Midbrain (tissue), 1 donor: ENCODE measurements around the gene FBXO8.
A peak's percentile ranks its signal among the peaks of the same experiment; 100 is the strongest.
"Not testable (repeated sequence)": the region's sequence is repeated elsewhere in the genome, so short reads cannot be mapped to it uniquely, and the experiment has no call there.

Experiments
- DNase-seq: peaks from one replicate; lab custom pipeline; 2025; lab: John Stamatoyannopoulos, UW

The FBXO8 gene

DNA sequence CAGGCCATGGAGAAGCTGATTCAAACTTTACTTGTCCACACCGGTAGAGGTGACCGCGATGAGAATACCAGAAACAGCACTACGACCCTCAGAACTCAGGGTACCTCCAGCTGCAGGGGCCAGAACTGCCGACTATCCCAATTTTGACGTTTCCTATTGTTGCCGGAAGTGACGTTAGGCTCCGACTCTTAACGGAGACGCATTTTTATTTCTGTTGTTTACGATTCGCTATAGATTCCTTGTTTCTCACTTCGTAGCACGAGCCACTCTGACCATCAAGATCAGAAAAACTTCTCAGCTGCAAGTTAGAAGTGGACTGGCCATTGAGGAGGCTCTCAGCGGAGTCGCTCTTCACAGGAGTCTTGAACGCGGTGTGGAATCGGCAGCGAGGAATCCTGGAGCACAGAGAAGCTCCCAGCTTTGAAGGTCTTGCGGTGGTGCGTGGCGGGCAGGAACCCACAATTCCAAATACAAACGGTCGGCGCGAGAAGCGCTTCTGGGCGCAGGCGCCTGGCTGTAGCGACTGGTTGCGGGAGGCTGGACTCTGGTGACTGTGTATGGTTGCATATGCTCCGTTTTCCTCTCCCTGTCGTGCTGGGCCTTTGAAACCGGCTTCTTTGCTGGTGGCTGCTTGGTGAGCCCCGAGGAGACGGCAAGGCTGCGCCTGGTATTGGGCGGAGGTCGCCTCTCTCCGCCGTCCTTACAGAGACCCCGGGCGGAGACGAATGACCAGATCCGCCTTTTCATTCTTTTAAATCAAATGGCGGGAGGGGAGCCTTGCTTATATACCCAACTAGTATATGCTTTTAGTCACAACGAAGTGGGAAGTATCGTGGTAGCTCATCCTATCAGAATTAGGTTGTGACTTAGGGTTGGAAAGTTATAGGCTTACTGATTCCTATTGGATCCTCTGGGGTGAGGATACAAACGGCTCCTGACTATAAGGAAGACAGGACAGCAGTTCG lies at the start of gene FBXO8, which contains the start of gene CEP44:
Gene FBXO8 (minus strand): TSS at position 161 of the 965 bp plus-strand sequence. CDS start 20,575 bp downstream, outside the sequence.
Gene CEP44 (plus strand): TSS at position 405 of the 965 bp plus-strand sequence. CDS start 15,211 bp downstream, outside the sequence.
- DNase-seq, result peak; percentile 89

GRCh38 chr4:174332741-174333493 lies 49.5 kb upstream of the FBXO8 start:
- no peak for DNase-seq

- DNase-seq, result no peak
Measured at GRCh38 chr4:174324725-174325124, 41.3 kb upstream of the FBXO8 start.

DNA sequence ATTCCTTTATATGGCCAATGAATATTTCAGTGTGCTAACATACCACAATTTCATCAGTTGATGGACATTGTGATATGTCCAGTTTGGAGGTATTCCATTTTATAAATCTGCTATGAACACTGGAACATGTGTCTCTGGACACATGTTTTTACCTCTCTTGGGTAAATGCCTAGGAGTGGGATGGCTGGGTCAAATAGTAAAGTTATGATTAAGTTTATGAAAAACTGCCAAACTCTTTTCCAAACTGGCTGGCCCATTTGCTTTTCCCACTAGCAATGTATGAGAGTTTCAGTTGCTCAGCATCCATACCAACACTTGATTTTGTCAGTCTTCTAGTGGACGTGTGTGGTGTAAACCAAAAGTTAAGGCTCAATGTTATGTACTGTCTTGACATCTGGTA lies 40.8 kb upstream of the FBXO8 start:
- no peak for DNase-seq

DNA sequence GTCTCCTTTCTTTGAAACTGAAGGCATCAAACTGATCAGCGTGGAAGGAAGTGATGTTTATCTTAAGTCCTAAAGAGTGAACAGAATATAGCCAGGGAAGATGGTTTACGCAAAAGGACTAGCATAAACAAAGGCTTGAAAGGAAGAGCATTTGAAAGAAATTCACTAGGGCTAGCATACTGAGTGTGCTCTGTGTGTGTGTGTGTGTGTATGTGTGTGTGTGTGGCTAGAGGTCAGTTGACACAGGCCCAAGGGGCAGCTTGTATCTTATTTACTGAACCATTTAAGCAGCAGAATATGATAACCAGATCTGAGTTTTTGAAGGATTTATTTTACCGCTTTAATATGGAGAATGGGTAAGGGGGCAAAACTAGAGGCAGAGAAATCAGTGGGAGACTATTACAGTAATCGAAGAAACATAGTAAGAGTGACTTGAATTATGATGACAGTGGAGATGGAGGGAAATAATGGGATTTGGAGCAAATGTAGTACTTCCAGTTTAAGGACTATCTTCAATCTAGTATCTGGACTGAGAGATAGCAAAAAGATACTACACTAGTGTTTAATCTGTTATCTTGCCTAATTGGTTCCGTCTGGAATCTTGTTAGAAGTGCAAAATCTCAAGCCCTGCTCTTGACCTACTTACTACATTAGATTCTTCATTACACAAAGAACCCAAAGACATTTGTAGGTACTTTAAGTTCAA lies 37.2 kb upstream of the FBXO8 start:
- DNase-seq, result no peak

- DNase-seq, result peak; percentile 15
Measured at GRCh38 chr4:174318829-174319764, 35.6 kb upstream of the FBXO8 start.

DNA sequence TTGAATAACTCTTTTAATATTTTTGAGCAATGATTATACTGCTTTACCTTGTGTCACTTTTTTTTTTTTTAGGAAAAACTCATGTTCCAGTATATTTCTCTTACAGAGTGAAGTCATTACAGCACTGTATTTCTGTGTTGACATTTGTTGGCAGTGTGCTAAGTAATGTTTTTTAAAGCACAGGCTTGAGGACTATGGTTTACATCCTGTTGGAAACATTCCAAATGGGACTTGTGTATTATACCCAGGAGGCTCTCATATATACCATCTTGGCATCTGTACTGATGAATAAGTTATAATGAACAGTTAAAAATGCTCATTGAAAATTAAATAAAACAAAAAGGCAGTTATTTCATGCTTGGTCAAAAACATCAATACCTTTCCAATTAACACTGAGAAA lies 34.1 kb upstream of the FBXO8 start:
- no peak for DNase-seq

GRCh38 chr4:174316954-174317353 lies 33.5 kb upstream of the FBXO8 start:
- no peak for DNase-seq

- DNase-seq, result no peak
Measured at GRCh38 chr4:174316546-174316945, 33.1 kb upstream of the FBXO8 start.

GRCh38 chr4:174314770-174315169 lies 31.3 kb upstream of the FBXO8 start:
- DNase-seq, result no peak

- DNase-seq, result no peak
Measured at GRCh38 chr4:174314274-174314673, 30.8 kb upstream of the FBXO8 start.

DNA sequence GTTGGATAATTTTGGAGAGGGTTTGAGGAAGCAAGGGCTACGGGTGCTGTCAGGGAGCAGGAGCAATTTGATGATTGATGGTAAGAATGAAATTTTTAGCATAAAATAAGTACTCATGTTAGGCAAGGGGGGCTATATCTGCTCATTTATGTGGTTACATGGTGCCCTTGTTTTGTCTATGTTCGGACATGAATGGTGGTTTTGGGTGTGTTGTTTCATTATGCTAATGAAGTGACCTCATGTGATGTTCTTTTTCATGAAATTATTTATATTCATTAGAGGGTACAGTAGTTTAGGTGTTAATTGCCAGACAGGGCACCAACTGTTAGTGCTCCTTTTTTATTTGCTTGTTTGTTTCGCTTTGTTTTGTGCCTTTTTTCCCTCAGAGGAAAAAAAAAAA lies 29.5 kb upstream of the FBXO8 start:
- DNase-seq, result no peak

DNA sequence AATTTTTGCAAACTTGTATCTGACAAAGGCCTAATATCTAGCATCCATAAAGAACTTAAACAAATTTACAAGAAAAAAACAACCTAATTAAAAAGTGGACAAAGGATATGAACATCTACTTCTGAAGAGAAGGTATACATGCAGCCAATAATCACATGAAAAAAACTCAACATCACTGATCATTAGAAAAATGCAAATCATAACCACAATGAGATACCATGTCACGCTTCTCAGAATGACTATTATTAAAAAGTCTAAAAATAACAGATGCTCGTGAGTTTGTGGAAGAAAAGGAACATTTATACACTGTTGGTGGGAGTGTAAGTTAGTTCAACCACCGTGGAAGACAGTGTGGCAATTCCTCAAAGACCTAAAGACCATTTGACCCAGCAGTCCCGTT lies 24.2 kb upstream of the FBXO8 start:
- no peak for DNase-seq

GRCh38 chr4:174305961-174306360 lies 22.5 kb upstream of the FBXO8 start:
- DNase-seq, result no peak

- DNase-seq, result no peak
Measured at GRCh38 chr4:174304664-174305063, 21.2 kb upstream of the FBXO8 start.

DNA sequence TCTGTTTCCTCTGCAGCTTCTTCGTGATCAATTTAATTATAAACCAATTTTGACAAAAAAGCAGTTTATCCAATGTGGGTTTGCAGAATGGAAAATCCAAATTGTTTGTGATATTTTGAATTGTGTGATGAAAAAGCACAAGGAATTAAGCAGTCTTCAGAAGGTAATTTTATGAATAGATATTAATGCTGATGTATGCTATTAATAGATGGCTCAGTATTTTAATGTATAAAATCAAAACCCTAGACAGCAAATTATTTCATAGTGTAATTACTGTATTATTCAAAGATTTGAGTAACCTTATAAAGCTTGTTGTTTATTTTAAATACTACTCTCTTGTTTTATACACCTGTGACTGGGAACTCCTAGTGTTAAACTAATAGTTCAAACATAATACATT lies 20.2 kb upstream of the FBXO8 start:
- no peak for DNase-seq

GRCh38 chr4:174295142-174295541 lies 11.7 kb upstream of the FBXO8 start:
- DNase-seq, result not testable (repeated sequence)

DNA sequence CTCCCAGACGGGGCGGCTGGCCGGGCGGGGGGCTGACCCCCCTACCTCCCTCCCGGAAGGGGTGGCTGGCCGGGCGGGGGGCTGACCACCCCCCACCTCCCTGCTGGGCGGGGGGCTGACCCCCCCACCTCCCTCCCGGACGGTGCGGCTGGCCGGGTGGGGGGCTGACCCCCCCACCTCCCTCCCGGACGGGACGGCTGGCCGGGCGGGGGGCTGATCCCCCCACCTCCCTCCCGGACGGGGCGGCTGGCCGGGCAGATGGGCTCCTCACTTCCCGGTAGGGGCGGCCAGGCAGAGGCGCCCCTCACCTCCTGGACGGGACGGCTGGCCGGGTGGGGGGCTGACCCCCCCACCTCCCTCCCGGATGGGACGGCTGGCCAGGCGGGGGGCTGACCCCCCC lies 11.2 kb upstream of the FBXO8 start:
- DNase-seq, result not testable (repeated sequence)

DNA sequence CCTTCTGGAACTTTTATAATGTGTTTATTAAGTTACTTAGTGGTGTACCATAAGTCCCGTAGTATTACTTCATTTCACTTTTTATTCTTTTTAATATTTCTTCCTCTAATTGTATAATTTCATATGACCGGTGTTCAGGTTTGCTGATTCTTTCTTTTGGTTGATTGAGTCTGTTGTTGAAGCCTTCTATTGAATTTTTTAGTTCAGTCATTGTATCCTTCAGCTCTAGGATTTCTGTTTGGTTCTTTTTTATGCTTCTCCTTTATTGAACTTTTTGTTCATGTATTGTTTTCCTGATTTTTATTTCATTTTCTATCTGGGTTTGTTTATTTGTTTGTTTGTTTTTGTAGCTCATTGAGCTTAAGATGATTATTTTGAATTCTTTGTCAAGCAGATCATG lies 9.0 kb upstream of the FBXO8 start:
- DNase-seq, result no peak

GRCh38 chr4:174286870-174287269 lies 3.4 kb upstream of the FBXO8 start:
- no peak for DNase-seq

GRCh38 chr4:174284487-174284886 lies 1.0 kb upstream of the FBXO8 start:
- no peak for DNase-seq
